ENCODE measurements around the gene ROR2.

ROR2 gene

DNA sequence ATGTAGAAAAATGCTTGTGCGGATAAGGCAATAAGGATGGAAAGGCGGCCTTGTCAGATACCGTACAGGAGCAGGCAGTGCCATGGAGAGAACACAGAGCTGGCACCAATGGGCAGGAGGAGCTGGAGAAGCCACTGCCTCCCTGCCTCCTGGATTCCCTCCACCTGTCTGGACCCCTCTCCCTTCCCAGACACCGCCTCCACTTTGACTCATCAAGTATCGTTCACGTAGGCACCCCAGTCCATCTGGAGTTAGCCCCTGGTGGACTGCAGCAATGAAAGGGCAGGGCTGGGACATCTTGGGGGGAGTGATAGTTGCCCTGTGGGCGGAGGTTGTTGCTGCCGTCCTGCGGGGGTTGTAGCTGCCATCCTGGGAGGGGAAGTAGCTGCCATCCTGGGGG lies 232.0 kb downstream of the ROR2 start:
- DNase-seq (ENCODE audit: low read depth) = no peak

DNA sequence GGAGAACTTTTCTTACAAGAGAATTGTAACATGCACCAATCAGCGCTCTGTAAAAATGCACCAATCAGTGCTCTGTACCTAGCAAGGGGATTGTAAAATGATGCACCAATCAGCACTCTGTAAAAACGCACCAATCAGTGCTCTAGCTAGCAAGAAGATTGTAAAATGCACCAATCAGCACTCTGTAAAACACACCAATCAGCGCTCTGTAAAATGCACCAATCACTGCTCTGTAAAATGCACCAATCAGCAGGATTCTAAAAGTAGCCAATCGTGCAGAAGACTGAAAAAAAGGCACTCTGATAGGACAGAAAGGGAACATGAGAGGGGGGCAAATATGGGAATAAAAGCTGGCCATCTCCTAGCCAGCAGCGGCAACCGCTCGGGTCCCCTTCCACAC lies 233.2 kb downstream of the ROR2 start:
- no peak for DNase-seq (ENCODE audit: low read depth)

DNA sequence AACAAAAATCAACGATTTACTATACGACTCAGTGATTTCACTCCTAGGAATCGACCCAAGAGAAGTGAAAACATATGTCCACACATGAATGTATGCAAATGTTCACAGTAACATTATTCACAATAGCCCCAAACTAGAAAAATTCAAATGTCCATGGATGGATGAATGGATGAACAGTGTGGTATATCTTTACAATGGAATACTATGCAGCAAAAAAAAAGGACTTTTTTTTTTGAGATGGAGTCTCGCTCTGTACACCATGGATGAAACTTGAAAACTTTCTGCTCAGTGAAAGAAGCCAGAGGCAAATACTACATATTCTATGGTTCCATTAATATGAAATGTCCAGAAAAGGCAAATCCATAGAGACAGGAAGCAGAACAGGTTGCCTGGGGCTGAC lies 233.8 kb downstream of the ROR2 start:
- DNase-seq (ENCODE audit: low read depth) = no peak

- no peak for DNase-seq (ENCODE audit: low read depth)
Observed at GRCh38 chr9:91714874-91715615, 235.0 kb downstream of the ROR2 start.

GRCh38 chr9:91714020-91714806 lies 235.8 kb downstream of the ROR2 start:
- peak; percentile 44 for DNase-seq (ENCODE audit: low read depth)

GRCh38 chr9:91712811-91713210 lies 237.2 kb downstream of the ROR2 start:
- DNase-seq (ENCODE audit: low read depth) = no peak

DNA sequence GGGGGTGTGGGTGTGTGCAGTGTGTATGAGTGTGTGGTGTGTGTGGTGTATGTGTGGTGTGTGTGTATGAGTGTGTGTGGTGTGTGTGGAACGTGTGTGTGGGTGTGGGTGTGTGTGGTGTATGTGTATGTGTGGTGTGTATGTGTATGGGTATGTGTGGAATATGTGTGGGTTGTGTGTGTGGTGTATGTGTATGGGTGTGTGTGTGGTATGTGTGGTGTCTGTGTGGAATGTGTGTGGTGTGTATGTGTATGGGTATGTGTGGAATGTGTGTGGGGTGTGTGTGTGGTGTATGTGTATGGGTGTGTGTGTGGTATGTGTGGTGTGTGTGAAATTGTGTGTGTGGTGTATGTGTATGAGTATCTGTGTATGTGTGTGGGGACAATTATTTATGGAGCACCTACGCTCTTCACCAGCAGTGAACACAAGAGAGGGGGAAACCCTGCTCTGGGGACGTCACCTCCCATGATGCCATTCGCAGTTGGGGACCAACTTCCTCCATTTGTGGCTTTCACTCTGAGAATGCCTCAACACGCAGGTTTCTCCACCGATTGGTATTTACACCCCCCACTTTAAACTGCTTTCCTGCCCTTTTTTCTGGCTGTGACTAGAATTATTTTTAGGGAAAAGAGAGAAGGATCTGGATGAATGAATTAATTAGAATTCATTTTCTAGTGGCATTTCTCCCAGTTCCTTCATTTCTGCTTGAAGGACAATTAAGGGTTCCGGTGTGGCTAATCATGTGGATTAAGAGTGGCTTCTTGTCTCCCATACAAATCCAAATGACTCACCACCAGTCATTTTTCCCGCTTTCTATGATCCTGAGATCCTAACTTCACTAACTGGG lies 238.1 kb downstream of the ROR2 start:
- DNase-seq (ENCODE audit: low read depth) = no peak

DNA sequence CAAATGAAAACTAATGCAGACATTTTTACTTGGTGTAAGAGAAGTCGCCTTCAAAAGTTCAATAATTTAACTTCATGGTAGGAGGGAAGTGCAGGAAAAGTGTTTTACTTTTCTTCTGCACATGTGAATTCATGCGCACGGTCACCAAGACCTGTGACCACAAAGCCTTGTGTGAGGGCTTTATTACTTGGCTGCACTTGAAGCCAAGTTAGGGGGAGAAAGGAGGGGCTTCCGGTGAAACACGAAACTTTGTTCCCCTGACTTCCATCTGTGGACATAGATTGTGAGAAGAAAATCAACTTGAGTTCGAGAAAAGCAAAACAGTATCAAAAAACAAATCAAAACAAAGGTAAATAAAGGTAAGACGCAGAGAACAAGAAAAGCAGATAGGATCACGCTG lies 239.9 kb downstream of the ROR2 start:
- no peak for DNase-seq (ENCODE audit: low read depth)

GRCh38 chr9:91705386-91705785 lies 244.6 kb downstream of the ROR2 start:
- no peak for DNase-seq (ENCODE audit: low read depth)

- DNase-seq (ENCODE audit: low read depth) = no peak
Observed at GRCh38 chr9:91700475-91700874, 249.6 kb downstream of the ROR2 start.

DNA sequence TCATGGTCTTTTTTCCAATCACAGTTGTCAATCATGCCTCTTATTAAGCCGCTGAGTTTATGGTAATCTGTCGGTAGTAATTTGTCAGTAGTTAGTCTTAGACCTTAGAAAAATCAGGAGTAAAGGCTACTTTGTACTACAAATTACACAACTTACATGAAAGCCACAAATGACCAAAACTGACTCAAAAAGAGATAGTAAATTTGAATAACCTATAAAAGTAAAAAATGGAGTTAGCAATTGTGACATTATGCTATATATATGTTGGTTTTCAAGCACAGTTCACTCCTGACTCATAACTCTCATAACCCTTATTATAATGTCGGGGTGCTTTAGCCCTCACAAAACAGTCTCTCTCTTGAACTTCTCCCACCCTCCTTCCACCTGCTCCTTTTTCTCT lies 251.8 kb downstream of the ROR2 start:
- no peak for DNase-seq (ENCODE audit: low read depth)

DNA sequence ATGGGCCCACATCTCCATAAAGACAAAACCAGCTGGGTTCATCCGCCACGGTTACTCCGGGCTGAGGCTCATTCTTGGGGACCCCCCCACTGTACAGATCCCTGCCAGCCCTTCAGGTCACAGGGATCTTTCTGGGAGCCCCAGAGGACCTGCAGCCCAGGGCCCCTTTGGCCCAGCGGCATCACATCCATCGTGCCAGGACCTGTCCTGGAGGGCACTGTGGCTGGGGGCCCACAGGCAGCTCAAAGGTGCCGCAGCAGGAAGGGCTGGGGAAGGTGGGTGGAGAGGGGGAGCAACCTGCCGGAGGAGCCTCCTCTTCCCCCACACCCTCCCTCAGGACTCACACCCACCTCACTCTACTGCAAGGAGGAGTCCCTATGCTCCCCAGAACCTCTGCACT lies 252.8 kb downstream of the ROR2 start:
- no peak for DNase-seq (ENCODE audit: low read depth)

DNA sequence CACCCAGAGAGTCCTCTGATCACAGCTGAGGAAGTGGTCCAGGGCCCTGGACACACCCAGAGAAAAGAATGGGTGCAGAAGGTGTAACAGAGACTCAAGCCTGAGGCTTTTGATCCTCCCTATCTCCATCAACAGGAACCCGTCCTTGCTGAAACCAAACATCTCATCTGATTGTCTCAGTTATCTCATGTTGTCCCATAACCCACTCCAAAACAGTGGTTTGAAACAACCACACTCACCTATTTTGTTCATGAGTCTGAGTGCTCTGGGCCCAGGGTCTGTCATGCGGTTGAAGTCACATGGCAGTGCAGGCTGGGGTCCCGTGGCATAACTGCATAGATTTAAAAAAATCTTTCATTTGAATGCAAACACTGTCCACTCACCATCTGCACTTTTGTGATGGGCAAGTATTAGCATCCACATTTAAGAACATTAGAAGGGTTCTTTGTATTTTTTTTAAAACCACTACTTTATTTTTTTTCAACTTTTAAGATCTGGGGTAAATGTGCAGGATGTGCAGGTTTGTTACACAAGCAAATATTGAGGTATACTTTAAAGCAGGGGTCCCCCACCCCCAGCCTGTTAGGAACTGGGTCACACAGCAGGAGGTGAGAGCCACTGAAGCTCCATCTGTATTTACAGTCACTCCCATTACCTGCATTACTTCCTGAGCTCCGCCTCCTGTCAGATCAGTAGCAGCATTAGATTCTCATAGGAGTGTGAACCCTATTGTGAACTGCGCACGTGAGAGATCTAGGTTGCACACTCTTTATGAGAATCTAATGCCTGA lies 255.8 kb downstream of the ROR2 start:
- no peak for DNase-seq (ENCODE audit: low read depth)

GRCh38 chr9:91693226-91693625 lies 256.8 kb downstream of the ROR2 start:
- DNase-seq (ENCODE audit: low read depth) = no peak

- no peak for DNase-seq (ENCODE audit: low read depth)
Observed at GRCh38 chr9:91690540-91691249, 259.3 kb downstream of the ROR2 start.

DNA sequence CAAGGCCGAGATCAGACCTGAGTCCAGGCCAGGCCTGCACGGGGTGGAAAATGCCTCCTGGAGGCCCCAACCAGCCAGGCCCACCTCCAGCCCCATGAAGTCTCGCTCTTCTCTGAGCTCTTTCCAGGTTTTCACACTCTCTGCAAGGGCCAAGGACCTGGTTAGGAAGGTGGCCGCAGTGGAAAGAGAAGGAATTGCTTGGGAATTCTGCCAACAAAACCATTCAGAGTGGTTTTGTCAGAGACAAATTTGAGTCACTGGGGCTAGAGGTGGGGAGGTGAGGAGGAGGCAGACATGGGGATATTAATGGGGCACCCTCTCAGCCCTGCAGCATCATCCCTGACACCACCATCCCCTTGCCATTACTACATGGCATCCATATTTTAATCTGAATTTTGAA lies 261.0 kb downstream of the ROR2 start:
- no peak for DNase-seq (ENCODE audit: low read depth)

DNA sequence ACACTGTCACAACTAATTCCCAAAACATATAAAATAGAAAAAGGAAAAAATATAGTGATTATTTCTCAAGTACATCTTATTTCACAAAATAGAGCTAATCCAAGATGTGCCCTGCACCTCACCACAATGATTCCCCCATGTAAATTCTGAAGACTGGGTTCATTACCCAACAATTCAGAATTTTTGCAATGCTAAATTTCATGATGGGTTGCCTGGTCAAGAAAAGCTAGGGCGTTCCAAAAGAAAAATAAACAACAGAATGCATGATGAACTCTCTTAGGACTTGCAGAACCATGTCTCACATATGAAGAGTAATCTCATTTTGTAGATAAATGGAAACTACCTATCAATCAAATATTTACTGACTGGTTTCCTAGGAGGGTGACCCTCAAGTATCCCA lies 266.8 kb downstream of the ROR2 start:
- peak; percentile 13 for DNase-seq (ENCODE audit: low read depth)

DNA sequence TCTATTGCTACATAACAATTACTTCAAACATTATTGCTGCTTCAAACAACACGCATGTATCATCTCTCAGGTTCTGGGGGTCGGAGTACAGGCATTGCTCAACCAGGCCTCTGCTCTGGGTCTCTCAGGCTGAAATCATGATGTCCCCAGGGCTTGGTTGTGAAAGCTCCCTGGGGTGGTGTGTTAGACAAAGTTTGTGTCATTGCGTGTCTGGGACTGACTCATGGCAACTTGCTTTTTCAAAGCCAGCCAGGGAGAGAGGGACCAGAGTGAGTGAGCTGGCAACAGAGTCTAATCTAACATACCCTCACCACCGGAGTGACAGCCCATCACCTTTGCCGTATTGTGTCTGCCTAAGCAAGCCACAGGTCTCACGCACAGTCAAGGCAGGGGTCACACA lies 267.2 kb downstream of the ROR2 start:
- peak; percentile 68 for DNase-seq (ENCODE audit: low read depth)

DNA sequence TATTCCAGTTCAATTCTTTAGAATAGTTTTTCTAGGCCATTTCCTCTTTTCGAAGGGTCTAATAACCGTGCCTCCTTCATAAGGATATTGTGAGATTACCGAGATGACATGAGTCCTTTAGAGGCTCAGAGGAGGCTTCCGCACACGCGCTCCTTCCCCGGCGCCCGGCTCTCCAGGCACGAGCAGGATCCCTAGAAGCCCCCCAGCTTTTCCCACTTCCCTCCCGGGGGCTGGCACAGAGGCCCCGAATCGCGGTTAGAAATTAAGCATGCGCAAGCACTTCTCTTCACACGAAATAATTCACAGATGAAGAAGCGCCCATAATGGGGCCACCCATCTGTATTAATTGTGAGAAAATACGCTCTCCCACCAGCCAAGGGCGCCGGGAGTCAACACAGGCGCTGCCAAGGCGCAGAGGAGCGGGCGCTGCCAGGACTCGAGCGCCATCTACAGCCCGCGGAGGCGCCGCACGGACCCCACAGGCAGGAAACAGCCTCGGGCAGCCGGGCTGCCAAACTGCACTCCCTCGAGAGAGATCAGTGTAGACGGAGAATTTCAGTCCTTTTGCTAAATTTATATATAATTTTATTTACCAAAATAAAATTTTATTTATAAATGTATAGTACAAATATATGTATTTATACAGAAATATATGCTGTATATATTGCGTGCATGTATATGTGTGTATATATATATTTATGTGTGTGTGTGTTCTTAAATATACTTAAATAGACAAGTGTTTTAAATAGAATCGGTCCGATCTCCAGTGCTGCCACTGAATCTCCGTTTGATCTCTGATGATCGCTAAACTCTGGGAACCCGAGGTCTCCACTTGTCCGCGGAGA lies 268.3 kb downstream of the ROR2 start:
- peak; percentile 40 for DNase-seq (ENCODE audit: low read depth)

GRCh38 chr9:91680998-91681397 lies 269.0 kb downstream of the ROR2 start:
- no peak for DNase-seq (ENCODE audit: low read depth)
